Cardiac atrium fibroblast (primary cell): ENCODE results near the gene BCR. TPM values are rescaled to one million over a fixed set of nuclear protein-coding genes. Genes with fewer than 3 reads are reported as not detected.

Source experiments
- total RNA-seq: library from RNA; depleted of rRNA; stranded (reverse); fragments of >200 nt; gene quantifications from 2 replicates; pipeline ENCODE4 v1.2.3, GENCODE V29; 2015

Gene BCR
- 40.5 and 44.4 TPM in 2 replicates for total RNA-seq

GRCh38 chr22:23180301-23180892 is at the start of gene BCR:
TSS of gene BCR (plus strand) at chr22:23180509. CDS start at chr22:23180961, 452 bp downstream.

DNA sequence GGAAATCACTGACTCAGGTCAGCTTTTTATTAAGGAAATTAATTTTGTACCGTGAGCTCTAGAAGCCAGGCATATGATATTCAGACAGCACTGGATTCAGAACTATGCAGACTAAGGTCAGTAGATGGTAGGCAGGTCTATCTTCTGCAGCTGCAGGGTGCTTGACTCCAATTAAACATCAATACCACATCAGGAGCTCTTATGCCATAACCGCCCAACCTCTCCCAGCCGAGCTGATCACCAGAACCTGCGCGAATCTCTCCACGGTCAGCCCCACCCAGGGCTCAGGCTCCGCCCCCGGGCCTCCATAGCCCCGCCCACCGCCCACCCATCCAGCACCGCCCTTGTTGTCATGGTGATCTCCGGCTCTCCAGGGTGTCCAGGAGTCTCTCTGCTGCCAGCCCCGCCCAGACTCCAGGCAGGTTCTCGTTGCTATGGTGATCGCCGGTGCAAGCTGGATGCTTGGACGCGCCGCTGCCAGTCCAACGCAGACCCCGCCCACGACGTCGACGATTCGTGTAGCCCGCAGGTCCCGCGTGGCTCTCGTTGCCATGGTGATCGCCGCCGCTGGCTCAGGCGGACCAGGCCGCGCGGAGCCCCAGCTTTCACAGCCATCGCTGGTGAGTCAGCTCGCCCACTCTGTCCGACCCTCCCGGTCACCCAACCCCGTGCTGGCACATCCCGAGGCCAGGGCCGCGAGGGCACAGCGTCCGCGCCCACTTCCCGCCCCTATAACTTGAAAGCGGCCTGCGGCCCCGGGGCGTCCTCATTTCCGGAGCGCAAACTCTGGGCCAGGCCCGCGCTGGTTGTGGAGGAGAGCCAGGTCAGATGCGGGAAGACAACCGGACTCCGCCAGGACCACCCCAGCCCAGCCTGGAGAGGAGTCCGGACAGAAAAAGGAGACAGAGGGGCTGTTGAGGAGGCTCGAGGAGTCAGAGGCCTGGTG is 35.1 kb upstream of the BCR start, which contains the start of gene RAB36:
TSS of gene RAB36 (plus strand) at position 546 of the 946 bp plus-strand sequence. CDS start 1,140 bp downstream, outside the sequence.

Other genes with a start within 250 kb of the BCR start
- 0.32 and 1.3 TPM in 2 replicates for gene GNAZ, start 110.0 kb upstream of the BCR start, total RNA-seq
- gene RSPH14, start 38.5 kb upstream of the BCR start, total RNA-seq: not detected in 2 replicates
- gene RAB36, start 35.0 kb upstream of the BCR start, total RNA-seq: 1.8 and 2.3 TPM in 2 replicates